GM18519 (cell line): ENCODE results near the gene NKG7.
"Not testable (repeated sequence)": the region's sequence is repeated elsewhere in the genome, so short reads cannot be mapped to it uniquely, and the experiment has no call there.

ENCODE experiments used
- ATAC-seq: cut with Tn5 transposase; IDR thresholded peaks from one replicate; pipeline ENCODE4 v1.9.1; 2021; ENCODE audit warnings: mild to moderate bottlenecking, moderate library complexity; ENCODE audit not compliant: unreplicated experiment, low FRiP score

Gene NKG7, protein sequence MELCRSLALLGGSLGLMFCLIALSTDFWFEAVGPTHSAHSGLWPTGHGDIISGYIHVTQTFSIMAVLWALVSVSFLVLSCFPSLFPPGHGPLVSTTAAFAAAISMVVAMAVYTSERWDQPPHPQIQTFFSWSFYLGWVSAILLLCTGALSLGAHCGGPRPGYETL

DNA sequence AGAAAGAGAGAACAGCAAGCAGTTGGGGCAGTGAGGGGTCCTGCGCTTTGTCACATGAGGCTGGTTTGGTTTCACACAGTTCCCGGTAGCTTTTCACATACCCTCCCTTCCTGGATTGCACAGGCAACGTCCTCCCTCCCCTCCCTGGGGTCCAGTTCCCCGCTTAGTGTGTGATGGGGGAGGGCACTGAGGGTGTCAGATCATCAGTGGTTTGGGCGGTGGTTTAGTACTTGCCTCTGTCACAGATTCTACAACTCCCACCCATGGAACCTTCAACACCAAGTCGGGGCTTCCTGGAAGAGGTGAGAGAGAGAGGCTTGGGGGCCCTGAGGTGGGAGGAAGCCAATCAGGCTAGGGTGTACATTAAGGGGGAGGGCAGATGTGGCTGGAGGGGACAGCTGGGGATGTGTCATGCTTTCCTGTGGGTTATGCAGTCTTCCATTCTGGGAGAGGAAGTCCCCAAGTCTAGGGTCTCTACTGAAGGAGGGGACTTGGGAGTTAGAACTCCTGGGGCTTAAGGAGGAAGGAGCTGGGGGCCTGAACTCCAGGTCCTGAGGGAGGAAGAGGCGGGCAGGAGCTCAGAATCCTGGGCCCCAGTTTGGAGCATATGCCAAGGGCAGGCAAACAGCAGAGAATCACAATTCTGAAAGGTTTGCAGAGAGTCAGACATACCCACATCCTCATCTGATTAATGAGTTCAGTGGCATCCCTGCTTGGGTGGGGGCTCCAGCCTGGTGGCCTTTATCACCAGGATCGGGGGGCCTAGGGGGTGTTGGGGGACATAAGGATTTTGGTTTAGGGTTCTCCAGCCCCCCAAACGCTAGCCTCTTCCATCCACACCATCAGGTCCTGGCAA is at the start of gene NKG7:
TSS of gene NKG7 (minus strand) at position 6 of the 856 bp plus-strand sequence. CDS start 119 bp downstream, outside the sequence.
- no peak for ATAC-seq

DNA sequence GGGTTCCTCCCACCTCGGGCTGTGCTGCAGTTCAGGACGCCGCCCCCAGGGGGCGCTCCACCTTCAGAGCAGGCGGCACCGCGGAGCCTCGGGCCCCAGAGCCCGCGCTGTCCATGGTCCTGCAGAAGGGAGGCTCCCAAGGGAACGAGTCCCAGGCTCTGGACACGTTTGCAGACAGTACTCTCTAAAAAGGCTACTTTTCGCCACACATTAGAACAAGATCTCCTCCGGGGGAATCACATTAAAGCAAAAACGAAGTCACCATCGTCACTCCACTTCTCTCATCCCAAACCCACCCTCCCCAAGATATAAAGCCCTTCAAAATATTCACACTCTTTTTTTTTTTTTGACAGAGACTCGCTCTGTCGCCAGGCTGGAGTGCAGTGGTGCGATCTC is 49.6 kb upstream of the NKG7 start:
- no peak for ATAC-seq

DNA sequence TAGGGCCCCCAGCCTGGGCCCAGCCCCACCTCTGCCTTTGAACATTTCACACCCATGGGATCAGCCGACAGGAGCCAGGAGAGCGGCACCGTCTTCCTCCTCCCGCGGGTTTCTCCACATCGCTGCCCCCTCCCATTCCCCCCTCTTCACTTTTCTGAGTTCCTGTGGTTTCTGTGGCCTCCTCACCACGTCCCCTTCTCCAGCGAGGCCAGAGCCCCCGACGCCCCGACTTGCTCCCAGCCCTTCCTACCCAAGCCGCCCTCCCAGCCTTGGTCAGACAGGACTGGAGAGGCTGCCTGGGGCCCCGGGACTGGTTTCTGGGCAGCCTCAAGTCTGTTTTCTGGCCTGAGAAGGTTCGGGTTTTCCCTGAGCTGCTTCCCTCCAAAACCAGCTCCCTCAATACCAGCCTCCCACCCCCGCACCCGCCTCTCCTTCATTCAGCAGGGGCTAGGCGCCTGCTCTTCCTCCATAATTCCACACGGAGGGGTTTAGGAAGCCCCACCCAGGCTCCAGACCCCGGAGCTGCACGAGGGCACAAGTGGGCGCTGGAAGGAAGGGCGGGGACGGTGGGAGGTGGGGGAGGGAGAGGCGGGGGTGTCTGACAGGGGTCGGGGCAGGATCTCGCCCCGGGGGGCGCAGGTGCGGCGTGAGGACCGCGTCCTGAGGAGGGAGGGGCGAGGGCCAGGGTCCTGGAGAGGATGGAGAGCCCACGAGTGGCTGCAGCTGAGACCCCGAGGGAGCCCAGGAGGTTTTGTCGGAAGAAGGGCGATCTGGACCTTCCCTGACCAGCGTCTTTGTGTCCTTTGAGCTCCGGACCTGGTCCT is 49.0 kb upstream of the NKG7 start:
- ATAC-seq: no peak

DNA sequence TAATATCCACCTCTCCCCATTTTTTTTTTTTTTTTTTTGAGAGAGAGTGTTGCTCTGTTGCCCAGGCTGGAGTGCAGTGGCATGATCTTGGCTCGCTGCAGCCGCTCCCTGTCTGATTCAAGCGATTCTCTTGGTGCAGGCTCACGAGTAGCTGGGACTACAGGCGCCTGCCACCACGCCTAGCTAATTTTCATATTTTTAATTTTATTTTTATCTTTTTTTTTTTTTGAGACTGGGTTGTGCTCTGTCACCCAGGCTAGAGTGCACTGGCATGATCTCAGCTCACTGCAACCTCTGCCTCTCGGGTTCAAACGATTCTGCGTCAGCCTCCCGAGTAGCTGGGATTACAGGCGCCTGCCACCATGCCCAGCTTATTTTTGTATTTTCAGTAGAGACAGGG is 48.1 kb upstream of the NKG7 start:
- ATAC-seq: not testable (repeated sequence)

DNA sequence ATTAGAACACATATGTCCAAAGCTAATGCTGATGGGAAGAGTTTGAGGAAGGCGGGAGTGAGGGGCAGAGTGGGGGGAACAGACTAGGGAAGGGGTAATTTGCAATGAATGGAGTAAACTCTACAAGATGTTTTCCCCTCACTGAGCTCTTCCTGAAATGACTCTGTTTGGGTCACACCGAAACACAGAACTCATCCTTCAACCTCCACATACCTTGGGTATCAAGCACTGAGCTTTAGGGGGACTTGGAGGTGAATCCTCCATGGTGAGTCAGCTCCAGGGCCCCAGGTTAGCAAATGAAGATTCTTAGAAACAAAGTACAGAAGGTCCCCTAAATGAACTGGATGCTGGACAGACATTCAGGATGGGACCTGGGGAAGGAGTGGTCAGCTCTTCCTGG is 46.3 kb upstream of the NKG7 start:
- ATAC-seq: no peak

DNA sequence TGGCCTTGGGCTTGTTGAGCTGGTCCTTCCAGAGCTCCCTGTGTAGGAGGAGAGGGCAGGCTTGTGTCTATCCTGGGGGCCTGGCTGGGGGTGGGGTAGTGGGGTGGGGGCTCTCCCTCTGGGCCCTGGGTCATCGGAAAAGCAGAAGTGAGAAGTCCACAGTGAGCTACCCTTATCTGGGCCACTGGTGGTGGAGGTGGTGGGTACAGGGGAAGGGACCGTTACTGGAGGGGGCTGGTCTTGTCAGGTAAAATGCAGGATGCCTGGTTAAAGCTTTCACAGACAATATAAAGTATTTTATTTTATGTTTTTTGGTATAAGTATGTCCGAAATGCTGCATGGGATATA is 45.3 kb upstream of the NKG7 start:
- no peak for ATAC-seq

DNA sequence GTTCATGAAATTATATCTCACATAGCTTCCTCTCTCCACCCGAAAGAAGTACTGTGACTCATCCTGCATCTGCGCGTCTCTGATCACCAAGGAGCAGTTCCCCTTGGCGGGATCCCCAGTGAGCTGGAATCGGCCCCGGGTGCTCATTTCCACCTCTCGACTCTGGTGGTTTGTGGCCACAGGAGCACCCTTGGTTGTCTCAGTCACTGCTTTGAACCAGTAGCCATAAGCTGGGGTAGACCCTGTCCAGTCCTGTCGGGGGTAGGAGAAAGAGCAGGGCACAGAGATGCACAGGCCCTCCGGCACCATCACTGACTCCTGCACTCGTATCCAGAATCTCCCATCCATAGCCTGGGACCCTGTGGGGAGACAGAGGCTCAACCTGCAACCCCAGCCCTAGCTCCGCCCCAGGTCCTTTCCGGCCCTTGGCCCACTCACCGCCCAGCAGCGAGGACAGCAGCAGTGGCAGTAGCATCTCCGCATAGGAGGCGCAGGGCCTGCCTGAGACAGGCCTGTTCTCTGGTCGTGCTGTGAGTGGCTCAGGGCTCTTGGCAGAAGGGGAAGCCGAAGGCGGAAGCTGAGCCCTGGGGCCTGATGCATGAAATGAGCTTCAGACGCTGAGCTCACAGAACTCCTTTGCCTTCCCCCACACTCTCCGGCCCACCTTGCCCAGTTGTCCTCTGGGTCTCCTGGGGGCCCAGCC is 44.8 kb upstream of the NKG7 start, which contains the start of gene SIGLEC10:
TSS of gene SIGLEC10 (minus strand) at position 536 of the 703 bp plus-strand sequence. CDS start at position 475, 61 bp downstream.
- ATAC-seq: peak; percentile 59

DNA sequence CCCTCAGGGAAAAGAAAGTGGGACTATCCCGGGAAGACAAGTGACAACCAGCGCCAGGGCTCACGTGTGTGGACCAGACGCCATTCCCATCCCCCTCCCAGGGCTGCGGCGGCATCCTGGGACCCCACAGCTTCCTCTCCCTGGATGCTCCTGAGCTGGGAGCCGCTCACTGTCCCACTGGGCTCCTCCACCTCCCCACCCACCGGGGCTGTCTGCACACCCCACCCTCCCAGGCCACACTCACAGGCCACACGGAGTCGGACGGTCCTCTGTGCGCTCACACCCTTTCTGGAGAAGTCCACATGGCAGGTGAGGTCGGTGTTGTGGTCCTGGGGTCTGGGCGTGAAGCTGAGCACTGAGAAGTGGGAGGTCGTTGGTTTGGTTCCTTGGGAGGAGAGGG is 44.0 kb upstream of the NKG7 start:
- not testable (repeated sequence) for ATAC-seq

DNA sequence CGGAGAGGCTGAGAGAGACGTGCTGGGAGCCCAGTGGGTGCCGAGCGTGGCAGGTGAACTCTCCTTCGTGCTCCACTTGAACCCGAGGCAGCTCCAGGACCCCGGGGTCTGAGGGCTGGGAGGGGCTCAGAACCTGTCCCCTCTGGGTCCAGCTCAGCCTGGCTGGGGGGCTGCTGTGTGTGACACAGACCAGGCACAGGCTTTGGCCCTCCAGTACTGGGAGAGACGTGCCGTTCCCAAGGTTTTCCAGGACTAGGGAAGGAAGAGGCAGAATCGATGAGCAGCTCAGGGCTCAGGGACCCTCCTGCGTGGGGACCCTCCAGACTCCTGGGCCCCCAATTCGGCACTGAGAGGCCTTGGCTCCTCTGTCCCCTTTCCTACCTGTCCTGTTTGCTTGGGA is 42.7 kb upstream of the NKG7 start:
- no peak for ATAC-seq

DNA sequence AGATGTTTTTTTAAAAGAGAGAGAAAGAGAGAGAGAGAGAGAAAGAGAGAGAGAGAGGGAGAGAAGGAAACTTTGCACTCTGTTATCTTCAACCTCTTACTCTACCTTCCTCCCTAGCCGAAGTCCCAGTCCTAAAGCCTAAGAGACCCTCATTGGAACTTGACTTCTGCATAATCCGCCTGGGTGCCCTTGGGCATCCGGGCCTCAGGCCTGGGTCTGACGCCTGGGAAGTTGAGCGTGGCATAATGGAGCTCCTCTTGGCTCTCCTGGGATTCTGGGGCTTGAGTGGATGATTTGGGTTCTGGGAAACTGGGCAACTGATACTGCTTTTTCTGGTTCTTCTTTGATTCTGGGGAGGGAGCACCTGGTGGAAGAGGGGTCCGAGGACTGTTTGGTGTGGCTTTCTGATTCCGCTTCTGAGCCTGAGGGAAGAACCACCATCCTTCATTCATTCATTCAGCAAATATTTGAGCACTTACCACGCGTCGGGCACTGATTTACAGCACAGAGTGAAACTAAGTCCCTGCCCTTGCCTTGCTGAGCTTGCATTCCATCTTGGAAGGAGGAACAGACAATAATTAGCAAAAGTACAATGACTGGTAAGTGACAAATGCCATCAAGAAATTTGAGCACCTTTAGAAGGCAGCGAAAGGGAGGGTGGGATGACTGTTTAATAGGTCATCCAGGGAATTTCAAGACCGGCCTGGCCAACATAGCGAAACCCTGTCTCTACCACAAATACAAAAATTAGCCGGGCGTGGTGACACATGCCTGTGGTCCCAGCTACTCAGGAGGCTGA is 38.7 kb upstream of the NKG7 start:
- no peak for ATAC-seq

DNA sequence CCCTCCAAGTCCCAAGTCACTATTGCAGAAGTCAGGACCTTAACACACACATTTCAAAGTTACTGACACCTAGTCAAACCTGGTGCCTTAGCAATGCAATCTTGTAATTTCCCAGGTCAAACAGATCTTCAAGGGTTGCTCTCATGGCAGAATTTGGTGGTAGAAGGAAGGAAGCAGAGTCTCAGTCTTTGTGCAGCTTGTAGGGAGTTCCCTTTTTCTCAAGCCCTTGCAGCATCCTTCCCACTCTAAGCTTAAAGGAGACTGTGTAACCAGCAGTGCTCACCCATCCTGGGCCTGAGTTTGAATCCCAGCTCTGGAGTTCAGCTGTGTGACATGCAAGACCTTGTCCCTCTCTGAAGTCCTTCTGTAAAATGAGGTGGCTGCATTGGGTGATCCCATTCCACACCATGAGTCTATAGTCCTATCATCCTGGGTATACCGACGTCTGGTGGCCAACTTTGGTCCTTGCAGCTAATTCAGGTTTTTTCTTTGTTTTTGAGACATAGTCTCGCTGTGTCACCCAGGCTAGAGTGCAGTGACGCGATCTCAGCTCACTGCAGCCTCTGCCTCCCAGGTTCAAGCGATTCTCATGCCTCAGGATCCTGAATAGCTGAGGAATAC is 35.2 kb upstream of the NKG7 start:
- ATAC-seq: no peak

DNA sequence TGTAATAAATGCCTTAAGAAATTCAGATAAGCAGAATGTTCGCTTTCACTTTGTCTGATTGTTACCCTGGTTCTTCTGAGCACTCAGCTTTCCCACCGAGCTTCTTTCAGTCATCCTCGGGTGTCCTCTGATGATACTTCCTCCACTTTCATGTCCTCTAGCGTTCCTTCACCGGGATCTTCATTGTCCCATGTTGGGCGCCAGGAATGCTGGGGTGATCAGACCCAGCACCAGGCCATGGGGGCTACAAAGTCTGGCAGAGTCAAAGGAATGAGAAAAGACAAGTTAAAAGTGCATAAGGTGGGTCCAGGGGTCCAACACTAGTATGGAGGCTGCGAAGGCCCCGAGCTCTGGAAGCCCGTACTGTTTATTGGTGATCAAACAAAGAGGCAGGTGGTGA is 29.7 kb upstream of the NKG7 start:
- ATAC-seq: no peak

DNA sequence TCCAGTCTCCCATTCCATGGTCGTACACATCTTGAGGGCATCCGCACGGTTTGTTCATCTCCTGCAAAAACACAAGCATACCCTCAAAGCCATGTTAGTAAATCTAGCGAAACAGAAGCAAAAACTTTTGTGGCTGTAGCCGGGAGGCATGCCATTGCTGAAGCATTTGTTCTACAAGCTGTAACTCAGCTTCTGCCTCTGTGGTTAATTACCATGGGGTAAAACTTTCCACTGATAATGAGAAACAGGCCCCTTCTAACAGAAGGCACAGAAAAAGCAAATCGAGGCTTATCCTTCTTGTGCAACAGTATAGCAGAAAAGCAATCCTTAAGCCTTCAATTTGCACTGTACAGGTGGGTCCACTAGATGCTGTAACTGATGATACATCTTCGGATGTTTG is 27.5 kb upstream of the NKG7 start:
- ATAC-seq: not testable (repeated sequence)

DNA sequence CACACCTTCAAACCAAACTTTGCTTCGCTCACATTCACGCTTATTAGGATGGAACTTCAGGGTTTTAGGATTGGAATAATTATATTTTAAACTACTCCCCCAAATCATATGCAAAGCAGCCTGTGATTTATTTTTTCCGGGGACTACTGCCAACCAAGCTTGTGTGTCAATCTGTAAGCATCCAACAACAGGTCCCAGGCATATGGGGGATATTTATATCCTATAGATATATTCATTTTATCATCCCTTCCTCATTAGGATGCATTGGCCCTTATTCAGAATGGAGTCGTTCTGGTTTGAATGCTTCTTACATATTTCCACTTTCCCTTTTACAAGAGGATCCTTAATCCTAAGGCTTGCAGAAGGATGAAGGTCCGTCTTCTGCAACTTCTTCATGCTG is 26.8 kb upstream of the NKG7 start:
- ATAC-seq: no peak

DNA sequence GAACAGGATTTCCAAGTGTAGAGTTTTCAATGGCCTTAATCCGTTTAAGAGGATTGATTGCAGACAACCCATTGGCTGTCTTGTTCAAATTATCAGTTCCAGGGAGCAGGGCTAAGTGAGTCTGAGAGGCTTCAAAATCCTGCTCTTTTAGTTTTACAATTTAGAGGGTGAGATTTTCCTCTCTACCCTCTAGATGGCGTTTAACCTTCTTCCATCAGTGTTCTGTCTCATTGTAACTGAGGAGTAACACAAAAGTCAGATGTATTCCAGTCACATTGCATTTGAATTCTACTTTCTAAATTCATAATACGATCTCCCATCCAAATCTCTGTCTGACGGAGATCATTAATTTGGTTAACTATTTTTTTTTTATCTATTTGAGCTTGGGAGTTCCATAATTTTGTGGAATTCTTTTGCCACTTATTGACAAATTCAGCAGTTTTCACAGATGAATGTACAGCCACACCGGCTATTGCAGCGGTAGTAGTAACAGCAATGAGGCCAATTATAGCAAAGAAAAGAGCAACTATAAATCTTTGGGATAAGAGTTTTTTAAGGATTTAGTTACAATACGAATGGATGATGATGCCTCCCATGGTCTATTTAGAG is 25.7 kb upstream of the NKG7 start:
- no peak for ATAC-seq

DNA sequence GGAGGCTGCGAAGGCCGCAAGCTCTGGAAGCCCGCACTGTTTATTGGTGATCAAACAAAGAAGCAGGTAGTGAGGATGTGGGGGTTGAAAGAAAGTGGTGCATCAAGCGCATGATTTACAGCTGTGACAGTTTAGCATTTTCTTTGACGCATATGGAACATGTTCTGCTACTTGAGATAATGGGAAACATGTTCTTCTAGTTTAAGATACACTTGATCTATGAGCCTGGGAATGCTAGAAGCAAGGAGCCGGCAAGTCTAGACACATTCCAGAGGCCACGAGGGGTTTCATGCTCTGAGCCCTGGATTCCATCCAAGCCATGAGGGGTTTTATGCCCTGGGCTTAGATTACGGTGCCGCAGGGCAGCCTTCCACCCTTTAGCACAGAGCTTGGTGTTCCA is 25.0 kb upstream of the NKG7 start:
- ATAC-seq: not testable (repeated sequence)

DNA sequence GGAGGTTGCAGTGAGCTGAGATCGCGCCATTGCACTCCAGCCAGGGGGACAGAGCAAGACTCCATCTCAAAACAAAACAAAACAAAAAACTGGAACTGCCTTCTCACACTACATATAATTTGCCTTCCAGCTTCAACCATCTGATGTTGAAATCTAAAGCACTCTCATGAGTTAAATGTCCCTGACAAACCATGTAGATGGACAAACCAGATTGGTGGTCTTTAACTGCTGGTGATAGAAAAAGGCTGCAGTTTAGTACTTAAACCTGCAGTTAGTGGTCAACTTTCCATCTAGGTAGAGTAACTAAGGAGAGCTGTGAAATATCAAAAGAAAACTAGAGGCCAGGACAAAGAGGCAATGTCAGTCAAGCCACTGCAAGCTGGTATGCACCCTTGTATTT is 23.7 kb upstream of the NKG7 start:
- no peak for ATAC-seq

DNA sequence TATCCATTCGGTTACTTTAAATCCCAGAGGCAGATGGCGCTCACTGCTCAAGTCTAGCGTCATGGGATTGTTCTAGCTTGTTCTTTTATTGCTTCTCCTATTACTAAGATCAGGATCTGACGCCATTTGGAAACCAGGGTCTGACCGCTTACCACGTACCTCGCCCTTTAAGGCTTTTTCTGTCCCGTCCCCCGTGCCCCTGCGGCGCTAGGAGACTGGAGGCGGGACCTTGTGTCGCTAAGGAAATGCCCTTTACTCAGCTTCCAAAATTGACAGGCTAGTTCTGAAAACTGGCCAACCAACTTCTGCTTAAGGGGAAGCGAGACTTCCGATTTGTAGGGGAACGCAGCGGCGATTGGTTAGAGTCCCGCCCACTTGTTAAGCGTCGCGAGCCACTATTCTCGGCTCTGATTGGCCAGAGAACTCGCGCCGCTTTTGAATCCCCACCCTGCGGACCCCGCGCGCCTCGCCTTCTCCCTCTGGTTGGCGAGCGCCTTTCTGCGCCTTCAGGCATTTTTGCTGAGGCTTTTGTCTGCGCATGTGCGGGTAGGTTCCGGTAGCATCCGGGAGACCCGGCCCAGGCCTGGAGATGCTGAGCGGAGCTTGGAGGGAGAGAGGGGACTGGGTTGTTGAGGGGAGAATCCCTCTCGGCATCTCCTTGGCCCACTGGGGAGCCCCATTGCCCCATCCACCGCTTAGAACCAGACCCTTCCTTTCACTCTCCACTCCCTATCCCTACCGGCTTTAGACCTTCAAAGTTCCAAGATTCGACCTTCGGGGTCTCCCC is 21.8 kb upstream of the NKG7 start:
- peak; percentile 78 for ATAC-seq
